ENCODE data around the gene EPG5.

- TF ChIP-seq TCF12 (IDR thresholded peaks at IDR 0.05), result no peak
- TF ChIP-seq CTCF (IDR thresholded peaks at IDR 0.05), result no peak
- no peak for TF ChIP-seq GATA2 (CRISPR knock-in tag; IDR thresholded peaks at IDR 0.05)
- no peak for TF ChIP-seq USF2 (IDR thresholded peaks at IDR 0.05; ENCODE audit: borderline replicate concordance, low read depth, low read length)
- no peak for TF ChIP-seq TAF1 (IDR thresholded peaks at IDR 0.05; ENCODE audit: borderline replicate concordance, low read depth, low read length)
- TF ChIP-seq REST (IDR thresholded peaks at IDR 0.05; ENCODE audit: low read depth, low read length), result no peak
- TF ChIP-seq EZH2phosphoT487 (IDR thresholded peaks at IDR 0.05; ENCODE audit: borderline replicate concordance, low read depth), result no peak
- TF ChIP-seq USF1 (IDR thresholded peaks at IDR 0.05; ENCODE audit: borderline replicate concordance, low read depth), result no peak
- TF ChIP-seq PBX3 (IDR thresholded peaks at IDR 0.05), result no peak
- no peak for TF ChIP-seq MXI1 (IDR thresholded peaks at IDR 0.05; ENCODE audit: low read depth, low read length)
- TF ChIP-seq POLR2AphosphoS5 (IDR thresholded peaks at IDR 0.05; ENCODE audit: low read depth, low read length), result no peak
These were observed 146.9 kb downstream of the EPG5 start for GRCh38 chr18:45820106-45820745.

Data from SK-N-SH (cell line).